ENCODE data around the gene CLPX.

- TF ChIP-seq, protein P1, sequence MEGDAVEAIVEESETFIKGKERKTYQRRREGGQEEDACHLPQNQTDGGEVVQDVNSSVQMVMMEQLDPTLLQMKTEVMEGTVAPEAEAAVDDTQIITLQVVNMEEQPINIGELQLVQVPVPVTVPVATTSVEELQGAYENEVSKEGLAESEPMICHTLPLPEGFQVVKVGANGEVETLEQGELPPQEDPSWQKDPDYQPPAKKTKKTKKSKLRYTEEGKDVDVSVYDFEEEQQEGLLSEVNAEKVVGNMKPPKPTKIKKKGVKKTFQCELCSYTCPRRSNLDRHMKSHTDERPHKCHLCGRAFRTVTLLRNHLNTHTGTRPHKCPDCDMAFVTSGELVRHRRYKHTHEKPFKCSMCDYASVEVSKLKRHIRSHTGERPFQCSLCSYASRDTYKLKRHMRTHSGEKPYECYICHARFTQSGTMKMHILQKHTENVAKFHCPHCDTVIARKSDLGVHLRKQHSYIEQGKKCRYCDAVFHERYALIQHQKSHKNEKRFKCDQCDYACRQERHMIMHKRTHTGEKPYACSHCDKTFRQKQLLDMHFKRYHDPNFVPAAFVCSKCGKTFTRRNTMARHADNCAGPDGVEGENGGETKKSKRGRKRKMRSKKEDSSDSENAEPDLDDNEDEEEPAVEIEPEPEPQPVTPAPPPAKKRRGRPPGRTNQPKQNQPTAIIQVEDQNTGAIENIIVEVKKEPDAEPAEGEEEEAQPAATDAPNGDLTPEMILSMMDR (conservative IDR thresholded peaks at IDR 0.05; ENCODE audit: low read length): no peak
- no peak for TF ChIP-seq EZH2phosphoT487 (IDR thresholded peaks at IDR 0.05; ENCODE audit: borderline replicate concordance, low read depth, low read length)
These were observed 36.6 kb upstream of the CLPX start for GRCh38 chr15:65221697-65222096.

All from OCI-LY7 (cell line).